Hepatic stellate cell (primary cell): ENCODE measurements around the gene WNT7B.

Experiments used
- DNase-seq: peaks from one replicate; pipeline ENCODE4 v3.0.0; 2011; ENCODE audit warnings: low spot score

Gene WNT7B

DNA sequence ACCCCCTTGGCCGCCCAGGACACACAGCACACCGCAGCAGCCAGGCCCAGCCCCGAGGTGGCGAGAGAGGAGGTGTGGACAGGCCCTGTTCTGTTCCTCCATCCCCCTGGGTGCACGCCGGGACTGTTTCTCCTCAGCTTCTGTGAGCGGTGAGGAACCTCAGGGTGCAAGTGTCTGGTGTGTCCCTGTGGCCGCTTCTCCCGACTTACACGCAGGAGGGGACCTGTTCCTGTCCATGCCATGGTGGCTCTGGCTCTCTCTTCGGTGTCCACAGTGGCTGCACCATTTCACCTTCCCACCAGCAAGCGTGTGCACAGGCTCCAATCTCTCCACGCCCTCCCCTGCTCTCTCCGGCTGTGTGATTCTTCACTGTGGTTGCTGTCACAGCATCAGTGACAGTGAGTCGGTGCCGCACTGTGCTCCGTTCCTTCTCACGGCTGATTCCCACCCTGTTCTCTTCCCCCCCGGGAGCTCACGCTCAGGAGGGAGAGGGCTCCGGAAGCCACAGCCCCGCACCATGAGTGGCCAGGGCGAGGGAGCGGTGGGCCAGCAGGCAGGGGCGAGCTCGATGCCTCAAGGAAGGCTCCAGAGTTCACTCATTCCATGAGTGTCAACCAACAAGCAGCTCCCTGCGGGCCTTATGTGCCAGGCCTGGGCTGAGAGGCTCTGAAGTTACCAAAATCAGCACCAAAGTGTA, 18.6 kb upstream of the WNT7B start:
- DNase-seq, result no peak

DNA sequence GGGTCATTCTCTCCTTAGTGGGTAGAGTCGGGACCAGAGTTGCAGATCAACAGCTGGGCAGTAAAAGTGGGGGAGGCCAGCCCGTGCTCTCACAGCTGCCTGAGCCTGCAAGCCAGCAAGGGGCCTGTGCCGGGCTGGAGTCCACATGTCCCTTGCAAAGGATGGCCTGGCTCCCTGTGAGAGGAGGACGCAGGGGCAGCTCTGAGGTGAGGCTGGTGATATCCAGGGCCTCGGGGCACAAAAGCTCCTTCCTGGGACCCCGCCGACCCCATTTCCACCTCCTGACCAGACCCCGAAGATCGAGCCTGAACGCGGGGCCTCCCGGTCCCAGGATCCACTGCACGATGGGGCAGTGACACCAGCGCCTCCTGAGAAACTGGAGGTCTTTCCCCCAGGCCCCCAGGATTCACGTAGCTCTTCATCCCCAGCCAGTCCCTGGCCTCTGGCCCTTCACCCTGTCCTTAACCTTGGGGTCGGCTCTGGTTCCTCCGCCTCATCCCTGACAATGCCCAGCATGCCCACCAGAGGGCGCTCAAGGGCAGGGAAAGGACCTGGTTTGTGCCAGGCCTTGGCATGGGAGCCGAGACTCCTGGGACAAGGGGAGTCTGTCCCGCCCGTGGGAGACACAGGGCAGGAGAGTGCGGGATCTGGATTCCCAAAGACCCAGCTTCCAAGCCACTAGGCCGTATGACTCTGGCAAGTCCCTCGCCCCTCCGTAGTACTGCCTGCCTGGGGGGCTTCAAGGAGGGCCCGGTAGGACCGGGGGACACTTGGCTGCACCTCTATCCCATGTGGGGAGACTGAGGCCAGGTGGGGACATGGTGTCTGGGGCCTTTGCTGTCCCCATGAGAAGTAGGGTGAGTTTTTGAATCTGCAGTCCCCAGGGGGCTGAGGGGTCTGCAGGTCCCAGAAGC, 17.8 kb upstream of the WNT7B start:
- DNase-seq, result peak; percentile 82

DNA sequence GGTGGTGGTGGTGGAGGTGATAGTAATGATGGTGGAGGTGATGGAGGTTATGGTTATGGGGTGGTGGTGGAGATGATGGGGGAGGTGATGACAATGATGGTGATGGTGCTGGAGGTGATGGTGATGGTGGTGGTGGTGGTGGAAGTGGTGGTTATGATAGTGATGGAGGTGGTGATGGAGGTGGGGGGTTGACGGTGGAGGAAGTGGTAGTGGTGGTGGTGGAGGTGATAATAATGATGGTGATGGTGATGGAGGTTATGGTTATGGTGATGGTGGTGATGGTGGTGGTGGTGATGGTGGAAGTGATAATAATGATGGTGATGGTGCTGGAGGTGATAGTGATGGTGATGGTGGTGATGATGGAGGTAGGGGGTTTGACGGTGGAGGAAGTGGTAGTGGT, 16.9 kb upstream of the WNT7B start:
- no peak for DNase-seq

DNA sequence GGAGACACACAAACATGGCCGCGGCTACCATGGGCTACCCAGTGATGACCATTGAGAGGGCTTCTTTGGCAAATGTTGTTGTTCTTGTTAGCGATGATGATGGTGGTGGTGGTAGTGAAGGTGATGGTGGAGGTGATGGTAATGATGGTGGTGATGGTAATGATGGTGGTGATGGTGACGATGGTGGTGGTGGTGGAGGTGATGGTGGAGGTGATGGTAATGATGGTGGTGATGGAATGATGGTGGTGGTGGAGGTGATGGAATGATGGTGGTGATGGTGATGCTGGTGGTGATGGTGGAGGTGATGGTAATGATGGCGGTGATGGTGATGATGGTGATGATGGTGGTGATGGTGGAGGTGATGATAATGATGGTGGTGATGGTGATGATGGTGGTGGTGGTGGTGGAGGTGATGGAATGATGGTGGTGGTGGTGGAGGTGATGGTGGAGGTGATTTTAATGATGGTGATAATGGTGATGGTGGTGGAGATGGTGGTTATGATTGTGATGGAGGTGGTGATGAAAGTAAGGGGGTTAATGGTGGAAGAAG, 16.3 kb upstream of the WNT7B start:
- DNase-seq, result no peak

DNA sequence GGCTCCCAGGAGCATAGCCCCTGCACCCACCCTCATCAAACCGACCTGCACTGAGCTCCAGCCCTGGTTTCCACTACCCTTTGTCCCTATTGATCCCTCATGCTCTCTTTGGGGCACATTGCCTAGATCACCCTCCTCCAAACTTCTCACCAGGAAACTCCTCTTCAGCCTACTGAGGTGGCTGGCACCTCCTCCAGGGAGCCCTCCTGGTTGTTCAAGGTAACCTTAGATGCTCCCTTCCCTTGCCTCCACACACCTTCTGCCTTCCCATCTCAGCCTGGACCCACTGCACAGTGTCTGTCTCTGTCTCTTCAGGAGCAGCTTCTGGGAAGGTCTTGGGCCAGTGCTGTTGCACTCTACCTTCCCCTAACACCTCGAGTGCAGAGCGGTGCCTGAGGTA, 15.8 kb upstream of the WNT7B start:
- DNase-seq, result no peak

DNA sequence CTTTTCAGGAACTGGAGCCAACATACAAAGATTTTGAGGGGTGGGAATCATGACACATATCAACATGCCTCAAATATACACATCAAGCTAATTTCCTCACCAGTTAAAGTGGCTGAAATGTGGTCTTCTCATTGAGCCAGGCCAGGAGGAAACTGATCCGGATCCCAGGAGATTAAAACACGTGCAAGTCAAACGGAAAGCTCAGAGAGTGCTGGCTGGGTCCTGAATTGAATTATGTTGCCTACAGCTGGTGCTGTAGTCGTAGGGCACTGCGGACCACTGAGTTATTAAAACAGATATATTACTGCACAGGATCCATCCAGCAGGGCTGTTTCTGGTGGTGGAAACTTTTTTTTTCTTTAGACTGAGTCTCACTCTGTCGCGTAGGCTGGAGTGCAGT, 14.1 kb upstream of the WNT7B start:
- no peak for DNase-seq

DNA sequence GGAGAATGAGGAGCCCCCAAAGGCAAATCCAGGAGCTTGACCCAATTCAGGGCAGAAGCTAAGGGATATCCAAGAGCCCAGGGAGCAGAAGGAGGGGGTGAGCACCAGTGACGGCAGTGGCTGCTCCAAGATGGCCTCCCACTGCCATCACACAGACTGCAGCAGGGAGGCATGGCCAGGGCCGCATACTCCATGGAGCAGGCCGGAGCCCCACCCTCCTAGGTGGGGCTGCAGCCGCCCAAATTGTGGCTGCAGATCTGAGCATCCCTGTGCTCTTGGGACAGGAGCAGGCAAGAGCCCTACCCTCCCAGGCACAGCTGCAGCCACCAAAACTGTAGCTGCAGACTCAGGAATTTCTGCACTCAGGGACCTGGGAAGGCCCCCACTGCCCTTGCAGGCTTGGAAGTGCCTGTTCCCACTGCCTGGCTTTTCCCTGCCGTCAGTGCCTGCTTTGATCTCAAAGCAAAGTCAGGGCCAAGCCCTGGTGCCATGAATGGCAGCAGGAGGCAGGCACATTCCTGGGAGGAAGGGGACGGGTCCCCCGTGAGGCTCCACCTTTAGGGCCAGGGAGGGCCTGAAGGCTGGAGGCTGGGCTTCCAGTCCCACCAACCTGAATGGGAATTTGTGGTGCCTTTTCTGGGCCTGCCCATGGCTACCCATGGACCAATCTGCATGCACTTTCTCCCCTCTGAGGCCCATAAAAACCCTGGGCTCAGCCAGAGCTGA, 10.3 kb upstream of the WNT7B start:
- no peak for DNase-seq

DNA sequence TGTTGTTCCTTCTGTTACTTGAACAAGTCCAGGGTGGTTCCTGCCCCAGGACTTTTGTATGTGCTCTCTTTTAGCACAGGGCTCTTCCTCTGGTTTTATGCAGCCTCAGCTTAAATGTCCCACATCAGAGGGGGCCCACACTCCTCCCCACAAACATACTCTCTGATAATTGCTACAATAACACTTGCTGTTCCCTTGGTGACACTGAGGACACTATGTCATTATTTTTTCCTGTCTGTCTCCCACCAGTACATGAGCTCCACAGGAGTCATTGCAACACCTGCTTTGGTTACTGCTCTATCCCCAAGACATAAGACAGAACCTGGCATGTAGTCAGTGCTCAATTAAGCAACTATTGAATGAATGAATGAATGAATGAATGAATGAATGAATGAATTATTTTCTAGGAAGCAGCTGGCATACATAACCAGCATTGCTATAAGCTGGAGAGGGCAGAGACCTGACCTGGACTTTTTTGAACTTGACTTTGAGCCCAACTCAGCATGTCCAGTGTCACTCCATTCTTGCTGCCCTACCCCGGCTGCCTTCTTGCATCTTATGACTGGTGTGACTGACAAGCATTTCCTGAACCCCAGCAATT, 7.5 kb upstream of the WNT7B start:
- DNase-seq, result no peak

DNA sequence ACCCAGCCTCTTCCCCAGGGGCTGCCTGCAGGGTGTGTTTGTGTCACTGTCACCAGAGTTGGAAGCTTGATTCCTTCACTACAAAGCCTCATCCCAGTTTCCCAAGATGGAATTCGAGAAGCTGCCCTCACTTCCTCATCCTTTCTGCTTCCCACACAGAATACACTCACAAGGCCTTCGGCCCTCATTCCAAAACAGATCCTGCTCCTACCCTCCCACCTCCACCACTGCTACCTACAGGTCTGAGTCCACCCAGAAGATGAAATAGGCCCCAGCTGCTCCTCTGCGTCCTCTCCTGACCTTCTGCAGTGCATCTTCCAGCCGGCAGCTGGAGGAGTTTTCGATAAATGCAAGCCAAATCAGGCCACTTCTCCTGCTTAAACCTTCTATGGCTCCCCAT, 6.8 kb upstream of the WNT7B start:
- no peak for DNase-seq

DNA sequence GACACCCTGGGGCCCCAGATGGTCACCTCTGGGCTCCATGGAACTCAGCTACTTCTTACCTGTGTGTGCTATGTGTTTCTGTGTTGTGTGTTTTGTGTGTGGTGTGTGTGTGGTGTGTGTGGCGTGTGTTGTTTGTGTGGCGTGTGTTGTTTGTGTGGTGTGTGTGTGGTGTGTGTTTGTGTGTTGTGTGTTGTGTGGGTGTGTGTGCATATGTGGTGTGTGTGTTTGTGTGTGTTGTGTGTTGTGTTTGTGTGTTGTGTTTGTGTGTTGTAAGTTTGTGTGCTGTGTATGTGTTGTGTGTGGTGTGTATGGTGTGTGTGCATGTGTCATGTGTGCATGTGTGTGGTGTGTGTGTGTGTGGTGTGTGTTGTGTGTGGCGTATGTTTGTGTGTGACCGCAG, 3.8 kb upstream of the WNT7B start:
- DNase-seq, result no peak

DNA sequence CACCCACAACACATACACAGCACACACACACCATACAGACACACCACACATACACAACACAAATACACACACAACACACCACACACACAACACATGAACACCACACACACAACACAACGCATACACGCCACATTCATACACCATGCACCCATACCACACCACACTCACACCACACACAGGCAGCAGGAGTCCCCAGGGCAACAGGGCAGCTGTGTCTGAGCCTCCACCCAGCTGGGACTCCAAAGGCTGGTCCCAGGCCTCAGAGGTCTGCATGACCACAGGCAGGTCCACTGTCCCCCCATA, 3.3 kb upstream of the WNT7B start:
- no peak for DNase-seq

DNA sequence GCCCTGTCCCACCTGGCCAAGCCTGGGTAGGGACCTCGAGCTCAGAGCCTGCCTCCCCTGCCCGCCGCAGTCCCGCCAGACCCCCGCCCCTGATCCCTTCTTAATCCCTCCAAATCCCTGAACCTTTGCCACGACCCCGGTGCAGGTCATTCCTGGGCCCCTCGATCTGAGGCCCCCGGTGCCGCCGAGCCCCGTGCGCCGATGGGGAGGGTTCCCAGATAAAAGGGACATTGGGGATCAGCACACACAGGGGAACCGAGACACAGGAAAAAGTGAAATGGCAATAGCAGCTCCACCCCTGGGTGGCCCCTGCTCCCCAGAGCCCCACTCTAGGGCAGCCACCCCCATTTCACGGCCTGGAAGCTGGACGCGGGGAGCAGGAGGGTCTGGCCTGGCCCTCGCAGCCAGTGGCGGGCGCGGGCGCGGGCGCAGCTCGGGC, 1.3 kb upstream of the WNT7B start:
- no peak for DNase-seq

DNA sequence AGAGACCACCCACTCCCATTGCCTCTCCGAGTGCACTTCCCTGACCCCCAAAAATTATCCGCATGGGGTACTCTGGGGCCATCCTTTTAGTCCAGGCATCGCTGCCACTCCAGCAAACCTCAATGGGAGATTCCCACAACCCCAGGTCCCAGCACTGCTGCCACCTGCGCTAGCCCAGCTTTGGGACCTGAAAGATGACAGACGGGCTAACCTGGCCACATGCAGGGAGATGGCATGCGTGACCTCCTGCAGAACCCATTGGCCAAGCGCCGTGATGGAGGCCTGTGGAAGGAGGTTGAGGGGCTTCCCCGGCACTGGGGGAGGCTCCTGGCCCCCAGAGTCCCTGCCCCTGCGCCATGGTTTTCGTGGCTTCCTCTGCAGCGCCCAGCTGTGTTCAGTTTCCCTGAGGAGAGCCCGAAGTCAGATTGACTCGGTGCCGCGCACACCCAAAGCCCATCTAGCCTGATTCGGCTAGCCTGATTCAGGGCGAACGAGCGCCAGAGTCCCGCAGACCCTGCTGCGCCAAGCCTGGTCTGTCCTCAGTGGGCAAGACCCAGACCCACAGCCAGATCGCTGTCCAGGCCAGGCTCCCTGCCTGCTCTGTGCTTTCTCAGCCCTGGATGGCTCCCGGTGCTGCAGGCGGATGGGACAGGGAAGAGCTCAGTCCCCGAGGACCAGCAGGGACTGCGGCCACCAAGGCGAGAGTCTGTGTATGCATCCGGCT, 751 bp upstream of the WNT7B start:
- no peak for DNase-seq

DNA sequence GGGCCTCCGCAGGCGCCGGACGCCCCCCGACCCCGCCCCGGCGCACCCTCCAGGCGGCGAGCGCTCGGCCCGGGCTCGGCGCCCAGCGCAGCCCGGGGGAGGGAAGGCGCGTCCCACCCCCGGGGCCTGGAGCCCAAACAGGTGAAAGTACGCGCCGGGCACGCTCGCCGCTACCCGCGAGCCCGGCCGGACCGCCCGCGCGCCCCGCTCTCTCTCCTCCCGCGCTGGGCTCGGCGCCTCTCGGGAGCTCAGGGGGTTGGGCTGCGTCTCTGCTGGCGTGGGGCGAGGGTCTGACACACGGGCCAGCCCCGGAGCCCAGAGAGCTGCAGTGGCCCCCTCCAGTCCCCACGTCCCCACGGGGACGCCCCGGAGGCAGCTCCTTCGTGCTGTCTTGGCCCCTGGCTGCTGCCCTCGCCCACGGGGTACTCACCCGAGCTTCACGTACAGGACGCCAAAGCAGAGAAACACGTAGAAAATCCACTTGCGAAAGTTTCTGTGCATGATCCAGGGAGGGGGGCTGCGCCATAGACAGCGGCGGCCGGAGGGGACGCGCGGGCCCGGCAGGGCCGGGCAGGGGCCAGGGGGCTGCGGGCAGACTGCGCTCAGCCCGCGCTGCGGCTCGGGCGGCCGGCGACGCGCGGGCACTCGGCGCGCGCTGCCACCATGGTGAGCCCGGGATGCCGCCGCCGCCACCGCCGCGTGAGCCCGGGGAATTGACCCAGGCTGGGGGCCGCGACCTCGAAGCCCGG, 534 bp downstream of the WNT7B start:
- no peak for DNase-seq

DNA sequence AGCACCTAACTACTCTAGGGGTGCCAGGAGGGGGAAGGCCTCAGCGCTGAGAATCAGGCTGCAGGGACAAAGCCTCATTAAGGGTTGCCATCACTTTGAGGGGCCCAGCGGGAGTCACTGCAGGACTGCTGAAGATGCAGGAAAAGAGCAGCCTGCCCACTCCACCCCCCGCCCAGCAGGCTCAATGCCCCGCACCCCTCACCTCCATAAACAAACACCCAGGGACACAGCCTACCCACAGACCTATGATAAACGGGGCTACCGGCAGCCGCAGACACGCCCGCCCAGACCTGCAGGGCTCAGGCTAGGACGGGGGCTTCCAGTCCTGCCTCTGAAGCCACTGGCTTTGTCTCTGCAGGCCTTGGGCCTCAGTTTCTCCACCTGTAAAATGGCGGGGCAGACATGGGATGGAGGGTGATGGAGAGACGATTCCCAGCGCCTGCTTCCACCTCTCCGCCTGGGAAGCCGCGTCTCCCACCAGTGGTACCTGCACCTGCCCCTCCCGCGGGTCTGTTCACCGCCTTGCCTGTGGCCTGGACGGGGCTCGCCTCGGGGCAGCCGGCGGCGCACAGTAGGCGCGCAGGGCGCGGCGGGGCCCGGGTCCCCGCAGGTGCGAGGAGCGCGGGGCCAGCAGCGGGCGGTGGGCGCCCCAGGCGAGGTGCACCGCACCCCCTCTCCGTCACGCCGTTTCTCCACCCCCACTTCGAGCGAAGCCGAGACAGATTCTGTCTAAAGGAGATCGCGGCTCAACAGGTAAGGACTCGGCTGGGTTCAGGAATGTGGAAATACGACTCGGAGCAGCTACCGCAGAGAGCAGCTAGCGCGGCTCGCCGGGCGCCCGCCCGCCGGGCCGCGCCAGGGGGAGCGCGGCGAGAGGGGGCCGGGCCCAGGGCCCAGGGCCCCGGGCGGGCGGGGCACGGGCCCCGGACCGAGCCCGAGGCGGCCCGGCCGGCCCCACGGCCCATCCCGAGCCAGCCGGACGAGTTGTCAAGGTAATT, 1.5 kb downstream of the WNT7B start:
- DNase-seq, result no peak

DNA sequence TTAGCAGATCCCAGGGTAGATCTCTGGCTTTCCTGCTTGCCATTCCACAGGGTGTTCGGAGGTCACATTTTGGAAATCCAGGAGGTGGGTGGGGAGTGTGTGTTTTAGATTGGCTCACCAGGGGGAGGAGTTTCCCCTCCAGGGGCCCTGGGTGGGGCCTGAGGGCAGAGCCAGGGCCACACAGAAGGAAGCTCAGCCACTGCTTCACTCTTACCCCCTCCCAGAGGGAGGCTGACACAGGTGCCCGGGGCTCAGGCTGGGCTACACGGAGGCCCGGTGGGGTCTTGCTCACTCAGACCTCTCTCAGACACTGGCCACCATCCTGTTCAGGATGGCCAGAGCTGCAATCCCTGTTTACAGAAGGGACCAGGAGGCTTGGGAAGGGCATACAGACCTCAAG, 2.5 kb downstream of the WNT7B start:
- DNase-seq, result no peak

DNA sequence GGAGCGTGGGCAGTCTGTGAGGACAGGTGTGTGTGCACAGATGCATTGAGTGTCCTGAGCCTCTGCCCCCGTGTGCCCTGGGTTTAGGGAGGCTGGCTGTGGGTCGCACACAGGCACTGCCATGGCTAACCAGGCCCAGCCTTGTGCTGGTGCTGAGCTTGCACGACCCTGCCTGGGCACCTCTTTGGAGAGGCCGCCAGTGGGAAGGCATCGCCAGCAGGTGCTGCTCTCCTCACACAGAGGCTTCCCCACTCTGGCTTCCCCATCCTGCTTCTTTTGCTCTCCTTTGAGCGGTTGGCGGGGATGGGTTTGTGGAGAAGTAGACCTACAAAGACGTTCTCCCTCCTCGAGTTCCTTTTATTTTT, 4.1 kb downstream of the WNT7B start:
- no peak for DNase-seq

DNA sequence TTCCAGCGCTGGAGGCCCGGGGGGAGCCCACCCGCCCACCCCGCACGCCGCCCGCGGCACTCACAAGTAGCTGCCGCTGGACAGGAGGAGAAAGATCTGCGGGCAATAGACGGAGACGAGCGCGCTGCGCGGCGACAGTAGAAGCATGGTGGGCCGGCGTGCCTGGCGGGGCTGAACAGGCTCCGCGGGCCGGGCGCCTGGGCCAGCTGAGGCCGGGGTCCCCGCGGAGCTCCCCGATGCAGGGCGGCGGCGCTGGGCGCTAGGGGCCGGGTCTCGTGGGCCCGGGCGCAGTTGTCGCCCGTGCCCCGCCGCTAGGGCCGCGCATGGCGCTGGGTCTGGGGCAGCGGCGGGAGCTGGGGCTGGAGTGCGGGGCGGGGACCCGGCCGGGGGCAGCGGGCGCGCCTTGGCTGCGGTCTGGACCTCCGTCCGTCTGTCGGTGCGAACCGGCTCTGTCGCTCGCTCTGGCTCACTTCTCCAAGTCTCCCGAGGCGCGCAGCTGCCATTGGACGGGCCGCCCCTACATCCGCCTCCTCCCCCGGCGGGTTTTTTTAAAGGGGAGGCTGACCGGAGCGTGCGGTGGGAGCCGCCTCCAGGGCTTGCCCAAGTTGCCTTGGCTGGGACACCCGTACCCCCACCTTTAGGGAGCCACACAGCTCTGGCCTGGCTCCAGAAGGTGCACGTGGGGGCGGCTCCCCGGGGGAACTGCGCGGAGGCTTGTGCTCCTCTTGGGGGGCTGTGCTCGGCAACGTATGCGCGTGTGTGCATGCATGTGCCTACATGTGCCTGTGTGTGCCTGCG, 4.7 kb downstream of the WNT7B start:
- DNase-seq, result no peak
